Left cardiac atrium (tissue), 4 donors: ENCODE data around the gene LEPROT. TPM values are rescaled to one million over a fixed set of nuclear protein-coding genes. Genes with fewer than 3 reads are reported as not detected.
"Not testable (repeated sequence)": the region's sequence is repeated elsewhere in the genome, so short reads cannot be mapped to it uniquely, and the experiment has no call there.

Experiments
- ATAC-seq, 2 donors: fragments of 200-7000 bp; cut with Tn5 transposase; one replicate each; pipeline ENCODE4 v1.9.1; 2020; ENCODE audit warnings: mild to moderate bottlenecking in 2 of 2, moderate library complexity in 2 of 2
- DNase-seq: peaks from one replicate; pipeline ENCODE4 v3.0.0-alpha.2; 2020
- intact Hi-C, 2 donors: fragments of 100-400 bp; cut with DNase I; formaldehyde crosslinking; loops; one replicate each; pipeline versions ENCODE4 v1.14.1 to v1.15.1; 2022 to 2023
- long read RNA-seq: library from polyadenylated mRNA; unstranded; transcript quantifications from one replicate; pipeline ENCODE4 v2.0.0, GENCODE V29; 2021
- total RNA-seq, 2 donors: library from RNA; stranded (reverse); fragmentation: NEBNext Ultra II Directional; extraction: Animal tissue kit (Norgen Biotek cat#: 25700); gene quantifications; one replicate each; pipeline ENCODE4 v1.2.1, GENCODE V29; 2021
- donor health status: DM: no; HTN: yes; CAD: no.
- donor health status: DM: no; HTN: yes; CAD: no; lungs with severe emphysema.
- donor health status: DM: yes; HTN: yes; CAD: no.
- donor health status: Dilated cardiomyopathy.

LEPROT gene
- 10 to 100 TPM; 55.0 to 57.5 TPM for total RNA-seq
- long read RNA-seq, full-length matches to known transcripts, result 59 of 62 reads
- long read RNA-seq, partial matches to known transcripts, result 3 of 62 reads
- long read RNA-seq, other reads (novel, unspliced or antisense), result 0 of 62 reads

DNA sequence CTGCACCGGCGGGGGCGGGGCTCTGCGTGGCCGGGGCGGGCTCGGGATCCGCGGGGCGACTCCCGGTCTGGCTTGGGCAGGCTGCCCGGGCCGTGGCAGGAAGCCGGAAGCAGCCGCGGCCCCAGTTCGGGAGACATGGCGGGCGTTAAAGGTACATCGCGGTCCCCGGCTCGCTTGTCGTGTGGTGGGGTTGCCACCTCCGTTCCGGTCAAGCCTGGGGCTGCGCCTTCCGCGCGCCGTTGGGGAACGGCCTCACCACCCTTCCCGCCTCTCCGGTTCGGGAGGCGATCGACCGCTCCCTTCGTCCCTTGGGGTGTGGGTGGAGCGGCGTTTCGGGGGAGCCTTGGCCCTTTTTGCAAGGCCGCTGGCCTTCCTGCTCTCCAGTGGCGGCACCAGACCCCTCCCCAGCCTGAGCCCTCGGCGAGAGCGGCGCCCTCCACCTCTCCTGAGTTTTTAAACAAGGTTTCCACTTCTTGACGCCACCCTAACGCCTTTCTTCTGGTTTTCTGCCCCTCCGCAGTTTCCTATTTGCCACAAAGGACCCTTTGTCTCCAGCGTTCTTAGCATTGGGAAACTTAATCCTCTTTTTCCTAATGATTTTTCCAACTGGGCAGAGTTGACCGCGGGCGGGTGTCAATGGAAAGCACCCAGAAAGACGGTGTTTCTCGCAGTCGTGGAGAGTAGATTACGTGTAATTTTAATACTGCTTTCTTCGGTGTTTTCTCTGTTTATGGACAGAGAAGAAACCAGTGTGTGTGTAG lies at the start of gene LEPROT, which contains the start of gene LEPR:
Gene LEPROT (plus strand): TSS at position 79 of the 761 bp plus-strand sequence. CDS start 57 bp downstream, at position 136.
Gene LEPR (plus strand): TSS at position 79 of the 761 bp plus-strand sequence. CDS start 144,898 bp downstream, outside the sequence.
- DNase-seq (no peak), ATAC-seq (no peak)
- intact Hi-C loops, result loop anchor here in 1 of 2 donors (10.0 kb wide), 1 partner anchor 366 kb away; no protein-coding TSS in a partner anchor

- DNase-seq (no peak), ATAC-seq (peak; percentile 40 to 55)
- intact Hi-C loops, result no loop called here
Observed at GRCh38 chr1:65371544-65371943, 48.9 kb upstream of the LEPROT start.

DNA sequence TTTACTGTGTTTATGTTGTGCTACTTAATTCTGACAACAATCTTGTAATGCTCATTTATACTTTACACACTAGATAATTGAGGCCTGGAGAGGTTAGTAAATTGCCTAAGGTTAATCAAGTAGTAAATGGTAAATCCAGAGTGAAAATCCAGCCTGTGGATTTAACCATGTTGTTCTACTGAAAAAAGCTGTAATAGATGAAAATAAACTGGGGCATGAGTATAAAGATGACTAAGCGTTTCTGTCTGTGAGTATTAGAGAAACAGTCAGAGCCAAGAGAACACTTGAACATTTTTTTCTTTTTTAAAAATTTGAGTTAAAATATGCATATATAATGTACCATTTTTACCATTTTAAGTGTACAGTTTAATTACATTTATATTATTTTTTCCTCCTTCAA lies 47.9 kb upstream of the LEPROT start:
- ATAC-seq, result no peak
- DNase-seq, result no peak
- intact Hi-C loops, result no loop called here

DNA sequence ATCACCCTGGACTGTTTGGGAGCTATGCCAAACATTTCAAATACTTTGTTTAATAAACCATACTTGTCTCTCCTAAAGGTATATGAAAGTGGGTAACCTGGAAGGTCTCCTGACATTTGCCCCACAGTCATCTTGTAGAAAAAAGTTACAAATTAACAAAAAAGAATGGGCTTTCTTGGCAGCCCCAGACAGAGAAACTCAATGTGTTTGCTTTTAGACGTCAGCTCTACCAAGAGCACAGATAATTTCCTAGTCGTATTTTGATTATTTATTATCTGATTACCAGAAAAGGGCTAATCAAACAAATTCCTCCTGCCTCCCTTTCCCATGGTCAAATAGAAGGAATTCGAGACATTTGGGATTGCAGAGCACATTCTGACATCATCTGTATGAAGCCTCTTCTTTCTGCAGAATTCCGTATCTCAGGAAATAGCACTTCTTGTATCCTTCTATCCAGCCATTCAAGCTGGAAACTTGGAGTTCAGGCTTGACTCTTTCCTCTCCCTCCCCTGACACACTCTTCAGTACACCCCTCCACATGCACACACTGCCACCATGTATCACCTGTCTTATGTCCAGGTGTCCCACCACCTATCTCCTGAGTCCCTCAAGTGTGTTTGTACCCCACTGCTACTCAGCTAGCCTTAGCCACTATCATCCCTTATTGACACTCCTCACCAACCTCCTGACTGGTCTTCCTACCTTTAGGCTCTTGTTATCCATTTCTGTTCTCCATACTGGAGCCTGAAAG lies 42.8 kb upstream of the LEPROT start:
- no peak for ATAC-seq
- intact Hi-C loops, result no loop called here
- no peak for DNase-seq

- intact Hi-C loops, result no loop called here
Observed at GRCh38 chr1:65378247-65378946, 42.1 kb upstream of the LEPROT start.

GRCh38 chr1:65384426-65384825 lies 36.0 kb upstream of the LEPROT start:
- intact Hi-C loops, DNase-seq, ATAC-seq: not testable (repeated sequence)

More at GRCh38 chr1:65378247-65378946, 42.1 kb upstream of the LEPROT start:
- ATAC-seq (no peak), DNase-seq (no peak)

GRCh38 chr1:65386439-65386838 lies 34.0 kb upstream of the LEPROT start:
- no peak for ATAC-seq
- intact Hi-C loops, result no loop called here
- no peak for DNase-seq

DNA sequence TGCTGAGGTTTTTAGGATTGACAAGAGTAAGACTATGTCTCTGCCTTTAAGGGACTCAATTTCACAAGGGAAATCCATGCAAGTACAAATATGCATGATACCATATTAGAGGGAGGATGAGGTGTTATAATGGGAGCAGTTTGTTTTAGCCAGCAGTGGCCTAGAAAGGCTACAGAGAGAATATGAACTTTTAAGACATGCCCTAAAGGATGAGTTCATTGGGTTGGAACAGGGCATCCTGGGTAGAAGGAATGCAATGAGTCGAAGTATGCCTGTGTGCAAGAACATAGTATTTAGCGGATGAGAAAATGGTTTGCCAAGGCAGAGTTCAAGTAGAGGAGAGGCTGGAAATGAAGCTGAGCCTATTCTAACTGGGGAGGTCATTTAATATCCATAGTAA lies 32.6 kb upstream of the LEPROT start:
- intact Hi-C loops, result no loop called here
- ATAC-seq, result no peak
- no peak for DNase-seq

DNA sequence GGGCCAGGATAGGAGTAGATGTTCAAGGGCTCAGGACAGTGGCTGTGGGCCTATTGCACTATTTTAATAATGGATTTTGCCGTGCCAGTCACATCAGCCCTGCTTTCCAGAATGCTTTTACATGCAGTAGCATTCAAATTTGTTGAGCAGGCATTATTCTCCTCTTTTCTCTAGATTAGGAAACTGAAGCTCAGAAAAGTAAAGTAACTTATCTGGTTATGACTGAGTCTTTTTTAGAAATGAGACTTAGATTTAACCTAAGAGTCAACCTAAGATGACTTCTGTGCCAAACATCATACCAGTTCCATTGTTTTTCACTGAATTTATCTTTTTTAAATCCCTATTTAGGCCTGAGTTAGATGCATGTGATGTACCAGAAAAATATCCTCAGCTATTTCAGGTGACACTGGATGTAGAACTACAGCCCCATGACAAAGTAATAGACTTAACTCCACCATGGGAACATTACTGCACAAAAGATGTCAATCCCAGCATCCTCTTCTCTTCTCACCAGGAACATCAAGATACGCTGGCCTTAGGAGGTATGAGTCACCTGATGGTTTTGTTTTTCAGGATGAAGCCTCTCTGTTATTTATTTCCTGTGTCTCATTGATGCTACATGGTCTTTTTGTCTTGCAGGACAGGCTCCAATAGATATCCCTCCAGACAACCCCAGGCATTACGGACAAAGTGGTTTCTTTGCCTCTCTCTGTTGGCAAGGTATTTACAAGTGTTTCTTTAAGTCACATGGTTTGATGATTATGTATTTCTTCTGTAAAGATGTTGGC lies 31.4 kb upstream of the LEPROT start:
- intact Hi-C loops, result no loop called here
- ATAC-seq (no peak), DNase-seq (no peak)

GRCh38 chr1:65392497-65392896 lies 28.0 kb upstream of the LEPROT start:
- ATAC-seq, result no peak
- intact Hi-C loops, result no loop called here
- DNase-seq, result no peak

DNA sequence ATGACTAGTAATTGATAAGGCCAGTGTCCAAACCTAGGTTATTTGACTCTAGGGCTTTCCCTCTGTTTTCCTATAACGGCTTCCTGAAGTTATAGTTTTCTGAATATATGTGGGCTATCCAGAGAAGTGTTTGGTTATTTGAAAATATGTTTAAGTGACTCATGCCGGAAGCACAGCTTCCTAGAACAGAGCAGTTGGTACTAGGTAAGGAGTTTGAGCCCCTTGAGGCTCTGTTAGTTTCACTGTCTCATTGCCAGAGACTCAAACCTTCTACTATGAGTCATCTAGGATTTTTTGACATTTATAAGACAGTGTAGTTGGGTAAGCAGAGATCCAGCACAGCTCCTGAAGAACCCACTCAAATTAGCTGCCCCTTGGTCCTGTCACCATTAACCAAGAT lies 27.1 kb upstream of the LEPROT start:
- DNase-seq (no peak), ATAC-seq (no peak)
- intact Hi-C loops, result no loop called here

- intact Hi-C loops, result no loop called here
- DNase-seq (no peak), ATAC-seq (no peak)
Observed at GRCh38 chr1:65393928-65394327, 26.5 kb upstream of the LEPROT start.

- ATAC-seq (no peak), DNase-seq (no peak)
- intact Hi-C loops, result no loop called here
Observed at GRCh38 chr1:65395887-65396612, 24.4 kb upstream of the LEPROT start.

- DNase-seq (no peak), ATAC-seq (no peak)
- intact Hi-C loops, result no loop called here
Observed at GRCh38 chr1:65398083-65398482, 22.4 kb upstream of the LEPROT start.

DNA sequence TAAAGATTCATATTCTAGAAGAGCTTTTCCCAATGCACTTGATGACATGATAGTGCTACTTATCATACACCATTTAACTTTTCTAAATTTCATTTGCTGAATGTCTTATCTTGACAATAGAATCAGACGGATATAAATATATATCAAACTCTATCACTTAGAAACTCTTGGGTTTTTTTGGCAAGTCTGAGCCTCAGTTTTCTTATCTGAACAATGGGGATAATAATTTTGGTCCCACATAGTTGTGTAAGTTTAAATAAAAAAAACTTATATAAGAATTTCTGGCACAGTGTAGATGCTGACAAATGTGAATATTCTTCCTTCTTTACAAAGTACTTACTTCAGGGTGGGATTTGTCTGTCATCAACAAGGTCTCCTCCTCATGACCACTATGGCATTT lies 21.5 kb upstream of the LEPROT start:
- DNase-seq (no peak), ATAC-seq (no peak)

DNA sequence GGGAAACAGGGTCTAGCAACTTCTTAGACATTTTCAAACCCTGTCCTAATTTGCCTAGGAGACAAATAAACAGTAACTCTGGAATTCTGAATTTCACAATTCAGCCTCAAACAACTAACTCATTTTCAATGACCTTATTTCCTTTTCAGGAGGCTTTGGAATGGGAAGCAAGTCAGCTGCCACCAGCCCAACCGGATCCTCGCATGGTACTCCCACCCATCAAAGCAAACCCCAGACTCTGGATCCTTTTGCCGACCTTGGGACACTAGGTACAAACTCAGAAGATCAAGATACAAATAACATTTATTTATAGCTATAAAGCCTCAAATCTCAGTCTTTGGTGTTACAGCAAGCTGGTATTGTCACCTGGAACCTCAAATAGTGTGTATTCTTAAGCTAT lies 18.9 kb upstream of the LEPROT start:
- intact Hi-C loops, result no loop called here
- no peak for ATAC-seq
- no peak for DNase-seq

More for the DNA sequence above, 21.5 kb upstream of the LEPROT start:
- intact Hi-C loops, result no loop called here

- no peak for DNase-seq
- intact Hi-C loops, result no loop called here
- no peak for ATAC-seq
Observed at GRCh38 chr1:65404941-65405340, 15.5 kb upstream of the LEPROT start.

GRCh38 chr1:65407877-65408276 lies 12.6 kb upstream of the LEPROT start:
- ATAC-seq, result no peak
- DNase-seq, result no peak
- intact Hi-C loops, result no loop called here
